RKO (cell line): ENCODE results near the gene SH3RF3.

Experiments
- DNase-seq: peaks from one replicate; pipeline ENCODE4 v3.0.0-alpha.2; 2016; ENCODE audit warnings: low spot score

The SH3RF3 gene

GRCh38 chr2:109507217-109507616 is 378.2 kb downstream of the SH3RF3 start:
- no peak for DNase-seq

DNA sequence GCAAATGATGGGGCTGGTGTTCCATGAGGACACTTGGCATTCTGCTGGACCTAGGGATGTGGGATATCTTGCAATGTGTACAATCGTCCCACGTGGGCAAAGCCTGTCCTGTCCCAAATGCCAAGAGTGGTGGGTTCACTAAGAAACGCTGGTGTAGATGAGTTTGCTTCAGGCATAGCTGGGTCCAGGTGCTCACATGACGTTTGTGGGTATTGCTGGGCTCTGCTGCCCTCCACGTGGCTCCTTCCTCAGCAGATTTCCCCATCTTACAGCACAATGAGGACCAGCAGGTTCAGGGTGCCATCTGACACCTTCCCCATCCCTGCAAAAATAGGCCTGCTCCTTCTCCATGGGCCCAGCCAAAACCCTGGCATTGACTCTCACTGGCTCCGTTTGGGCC is 378.8 kb downstream of the SH3RF3 start:
- DNase-seq: no peak

GRCh38 chr2:109508556-109508955 is 379.6 kb downstream of the SH3RF3 start:
- DNase-seq: no peak

- peak; percentile 65 for DNase-seq
Observed at GRCh38 chr2:109510136-109511028, 381.4 kb downstream of the SH3RF3 start.

DNA sequence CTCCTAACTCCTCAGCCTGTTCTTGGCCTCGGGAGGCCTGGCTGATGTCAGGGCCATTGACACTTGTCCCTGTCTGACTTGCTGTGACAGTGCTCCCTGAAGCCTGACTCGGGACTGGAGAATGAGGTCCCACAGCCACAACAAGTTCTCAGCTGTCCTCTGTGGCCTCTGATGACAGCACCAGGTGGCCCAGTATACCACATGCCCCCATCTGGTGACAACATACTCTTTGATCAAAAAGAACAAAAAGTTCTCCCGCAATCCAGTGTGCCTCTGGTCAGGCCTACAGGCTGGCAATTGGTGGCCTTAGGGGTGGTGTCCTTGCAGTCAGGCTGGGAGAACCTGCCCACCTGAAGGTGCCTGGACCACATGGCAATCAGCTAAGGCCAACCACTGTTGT is 382.2 kb downstream of the SH3RF3 start:
- DNase-seq: no peak

- DNase-seq: no peak
Observed at GRCh38 chr2:109512076-109512475, 383.1 kb downstream of the SH3RF3 start.

DNA sequence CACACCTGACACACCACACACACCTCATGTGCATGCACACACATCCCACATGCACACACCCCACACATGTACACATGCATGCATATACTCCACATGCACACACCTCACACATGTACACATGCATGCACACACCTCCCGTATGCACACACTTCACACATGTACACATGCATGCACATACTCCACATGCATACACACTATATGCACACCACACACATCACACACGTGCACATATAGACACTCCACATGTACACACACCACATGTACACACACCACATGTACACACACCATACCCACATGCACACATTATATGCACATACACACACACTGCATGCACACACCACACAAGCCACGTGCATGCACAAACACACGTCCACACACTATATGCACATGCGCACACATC is 384.2 kb downstream of the SH3RF3 start:
- DNase-seq: no peak

DNA sequence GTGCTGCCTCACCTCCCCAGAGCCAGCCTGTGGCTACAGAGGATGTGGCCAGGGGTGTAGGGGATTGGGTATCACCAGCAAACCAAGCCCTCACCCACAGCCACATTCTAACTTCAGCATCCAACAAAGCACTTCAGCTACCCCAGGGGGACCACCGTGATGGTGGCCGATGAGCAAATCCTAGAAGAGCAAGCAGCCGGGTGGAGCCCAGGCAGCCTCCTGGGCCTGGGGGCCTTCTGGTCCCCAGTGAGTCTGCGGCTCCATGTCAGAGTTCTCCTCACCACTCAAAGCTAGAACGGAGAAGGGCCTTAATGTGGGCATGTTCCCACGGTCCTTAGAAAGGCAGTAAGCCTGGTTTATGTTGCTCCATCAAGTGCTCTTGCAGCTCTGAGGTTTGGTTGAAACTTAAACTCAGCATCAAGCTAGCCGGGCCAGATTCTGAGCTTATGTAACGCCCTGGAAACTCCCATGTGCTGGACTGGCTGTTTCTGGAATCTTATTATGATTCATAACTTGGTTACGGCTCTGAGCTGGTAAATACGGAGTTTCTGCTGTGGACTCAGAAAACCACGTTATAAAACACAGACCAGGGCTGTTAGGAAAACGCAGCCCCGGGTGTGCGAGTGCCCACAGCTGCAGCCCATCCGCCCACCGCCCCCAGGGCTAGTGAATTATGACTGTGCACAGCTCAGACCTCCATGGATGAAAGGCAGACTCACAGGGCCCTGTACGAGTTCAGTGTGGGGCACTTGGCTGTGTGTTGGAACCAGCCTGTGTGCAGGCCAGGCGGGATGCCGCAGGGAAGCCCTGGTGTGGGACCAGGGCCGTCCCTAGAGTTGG is 385.0 kb downstream of the SH3RF3 start:
- DNase-seq: peak; percentile 44

DNA sequence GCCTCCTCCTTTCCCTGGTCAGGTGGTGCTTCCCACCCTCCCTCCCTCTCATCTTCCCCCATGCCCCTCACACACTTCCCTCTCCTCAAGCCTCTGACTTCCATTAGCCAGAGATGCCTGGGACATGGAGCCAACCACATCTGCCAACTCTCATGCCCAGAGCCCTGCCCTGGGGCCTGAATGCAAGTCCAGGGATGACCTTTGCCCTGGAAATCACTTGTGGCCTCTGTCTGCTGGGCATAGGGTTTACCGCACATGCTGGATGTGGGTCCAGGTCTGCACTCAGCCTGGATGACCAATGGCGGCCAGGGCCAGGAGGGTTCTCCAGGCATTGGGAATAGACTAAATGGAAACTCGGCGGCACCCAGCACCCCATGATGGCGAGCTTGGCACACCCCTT is 385.9 kb downstream of the SH3RF3 start:
- no peak for DNase-seq

DNA sequence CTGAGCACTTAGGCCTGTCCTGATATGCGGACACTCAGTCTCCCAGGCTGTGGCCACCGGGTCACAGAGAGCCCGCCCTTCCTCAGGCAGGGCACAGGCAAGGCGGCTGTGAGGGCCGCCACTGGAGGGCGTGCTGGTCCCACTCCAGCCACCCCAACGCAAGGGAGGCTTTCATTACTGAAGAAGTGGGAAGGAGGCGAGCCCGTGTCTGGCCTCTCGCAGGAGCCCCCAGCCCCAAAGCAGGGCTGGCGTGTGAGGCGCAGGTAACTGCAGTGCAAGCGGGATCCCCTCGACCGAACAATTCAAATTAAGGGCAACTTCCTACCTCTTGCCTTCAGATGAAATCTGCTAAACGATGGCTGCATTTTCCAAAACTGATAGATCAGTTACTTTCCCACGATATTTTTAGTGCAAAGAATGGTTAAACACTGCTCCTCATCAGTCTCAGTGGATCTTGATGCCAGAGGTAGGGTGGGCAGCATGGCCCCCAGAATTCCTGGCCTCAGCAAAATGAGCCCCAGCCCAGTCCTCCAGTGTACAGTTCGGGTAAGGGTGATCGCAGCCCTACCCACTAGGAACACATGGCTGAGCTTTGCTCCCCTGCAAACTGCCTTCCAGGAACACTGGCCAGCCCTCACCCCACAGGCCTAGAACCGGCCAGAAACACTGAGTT is 387.6 kb downstream of the SH3RF3 start:
- DNase-seq: peak; percentile 62

GRCh38 chr2:109517118-109517889 is 388.3 kb downstream of the SH3RF3 start:
- DNase-seq: no peak

DNA sequence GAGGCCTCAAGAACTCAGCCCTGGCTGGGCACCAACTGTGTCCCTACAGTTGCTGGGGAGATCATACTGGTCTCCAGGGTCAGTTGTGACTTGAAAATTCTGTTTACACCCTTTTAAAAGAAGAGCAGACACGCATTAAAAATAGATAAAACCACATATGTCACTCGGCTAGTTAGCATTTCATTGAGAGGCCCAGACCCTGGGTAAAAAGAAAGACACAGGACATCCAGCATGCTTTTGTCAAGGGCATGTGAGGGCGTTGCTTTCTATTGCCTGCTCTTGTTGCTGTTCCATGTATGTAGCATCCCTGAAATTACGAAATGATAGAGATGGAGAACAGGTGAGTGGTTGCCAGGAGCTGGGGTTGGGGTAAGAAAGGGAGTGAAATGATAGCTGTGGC is 390.5 kb downstream of the SH3RF3 start:
- DNase-seq: no peak

GRCh38 chr2:109521233-109522062 is 392.4 kb downstream of the SH3RF3 start:
- no peak for DNase-seq

GRCh38 chr2:109522063-109522374 is 393.0 kb downstream of the SH3RF3 start:
- no peak for DNase-seq

GRCh38 chr2:109523121-109523520 is 394.1 kb downstream of the SH3RF3 start:
- DNase-seq: no peak

GRCh38 chr2:109523536-109524361 is 394.7 kb downstream of the SH3RF3 start:
- no peak for DNase-seq

DNA sequence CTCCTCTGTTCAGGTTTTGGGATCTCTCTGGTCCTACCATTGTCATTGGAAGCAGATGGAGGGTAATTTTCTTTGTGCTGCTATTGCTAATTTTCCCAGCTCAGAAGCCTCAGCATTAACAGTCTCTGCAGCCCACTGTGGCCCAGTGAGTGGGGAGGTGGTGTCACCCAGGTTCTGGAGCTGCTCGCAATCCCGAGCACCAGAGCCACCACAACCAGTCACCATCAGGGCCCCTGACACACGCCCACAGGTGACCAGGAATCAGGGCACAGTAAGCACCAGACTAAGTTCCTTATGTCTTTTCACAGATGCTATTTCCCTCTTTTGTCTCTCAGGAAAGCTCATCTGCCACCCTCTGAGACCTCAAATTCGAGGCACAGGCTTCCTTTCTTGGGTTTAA is 396.8 kb downstream of the SH3RF3 start:
- no peak for DNase-seq

GRCh38 chr2:109526442-109526970 is 397.5 kb downstream of the SH3RF3 start:
- DNase-seq: no peak

DNA sequence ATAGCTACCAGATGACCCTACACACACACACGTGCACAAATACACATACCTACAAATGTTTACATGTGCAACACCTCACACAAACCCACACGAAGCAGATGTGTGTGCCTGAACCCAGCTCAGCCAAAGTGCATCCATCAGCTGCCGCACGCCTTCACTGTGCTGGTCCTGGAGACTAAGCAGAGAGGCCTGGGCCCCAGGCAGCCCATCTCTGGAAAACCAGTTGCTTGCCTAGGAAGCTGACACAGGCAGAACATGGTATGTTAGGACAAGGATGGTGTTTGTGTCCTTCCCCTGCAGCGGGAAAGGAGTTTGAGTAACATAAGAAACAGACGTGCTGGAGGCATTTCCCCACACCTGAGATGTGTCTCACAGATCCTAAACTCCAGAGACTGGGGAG is 398.1 kb downstream of the SH3RF3 start:
- no peak for DNase-seq
